ENCODE results near the gene LSM12. TPM values are rescaled to one million over a fixed set of nuclear protein-coding genes. Genes with fewer than 3 reads are reported as not detected.

The LSM12 gene
- total and polyA plus RNA-seq, 2 of the 8 experiments (the other 6 are each of a cell fraction or from before 2014, with no cell fraction given): 69.8 to 142 TPM

GRCh38 chr17:44079877-44080821, 13.7 kb upstream of the LSM12 start:
- no peak overlapping the region for H4K8ac ChIP-seq (ENCODE audit: extremely low read depth, insufficient read depth, low read length)
- H3K9ac ChIP-seq (replicated peaks in 1 of 4; ENCODE audit: extremely low read depth in 1 of 4, low read depth in 3 of 4, low read length in 3 of 4): no peak overlapping the region
- no peak overlapping the region for H3K18ac ChIP-seq (ENCODE audit: extremely low read depth, low read length)
- H3K23ac ChIP-seq (ENCODE audit: insufficient read length): no peak overlapping the region
- FAIRE-seq (no peak), DNase-seq (ENCODE audit: low read depth in 1 of 2, low spot score in 2 of 2) (no peak)
- H3K27me3 ChIP-seq (replicated peaks in 1 of 4; ENCODE audit: control insufficient read depth in 3 of 4, extremely low read depth in 1 of 4, insufficient read depth in 3 of 4, low read length in 3 of 4): no peaks in the 10 kb centered on the region
- H3K4ac ChIP-seq (replicated peaks; ENCODE audit: insufficient read length, low read depth, low read length): no peak overlapping the region
- no peak overlapping the region; the same call in 1 of the 2 replicates for H2BK5ac ChIP-seq (ENCODE audit: low read depth, low read length)
- 90% methylated on average over 18 of the region's 18 CpGs; no CpG with 5 or more reads in 1 of the 2 experiments for WGBS, 2 experiments (ENCODE audit: extremely low coverage in 1 of 2, insufficient coverage in 1 of 2, insufficient read length in 1 of 2, insufficient replicate concordance in 2 of 2, low coverage in 1 of 2, low lambda C conversion rate in 2 of 2, missing lambda C conversion rate in 1 of 2)
- H2BK120ac ChIP-seq (replicated peaks; ENCODE audit: low read depth, low read length): no peak overlapping the region
- H3K4me1 ChIP-seq (replicated peaks in 1 of 4; ENCODE audit: control insufficient read depth in 3 of 4, insufficient read depth in 4 of 4, low read length in 3 of 4): peaks cover 0 to 9% (median 0%) of the 10 kb centered on the region in 4 experiments; a peak in 2 of 7 replicates
- H2BK12ac ChIP-seq (ENCODE audit: low read depth, low read length): no peak overlapping the region
- H3K4me3 ChIP-seq (ENCODE audit: extremely low read depth in 1 of 4, insufficient read depth in 2 of 4, low read depth in 3 of 4, low read length in 4 of 4): no peak overlapping the region
- H2AK5ac ChIP-seq (ENCODE audit: low read depth, low read length): no peak overlapping the region
- H3K14ac ChIP-seq (ENCODE audit: insufficient read length): no peak overlapping the region
- H3K23me2 ChIP-seq (ENCODE audit: low read depth, low read length): no peaks in the 10 kb centered on the region
- H3K27ac ChIP-seq (ENCODE audit: low read depth, low read length): no peak overlapping the region
- CTCF ChIA-PET (ENCODE audit: partially characterized antibody): interaction anchor here (34.4 kb wide), 1 partner anchor 34 kb away, joined by 638 read pairs; the partner anchor contains the start of gene HDAC5
- H2BK15ac ChIP-seq (ENCODE audit: low read length): no peak overlapping the region
- peaks cover 2% of the 10 kb centered on the region; the same call in 1 of the 2 replicates for H3K79me1 ChIP-seq (ENCODE audit: low read depth, low read length)
- H3K9me3 ChIP-seq (ENCODE audit: insufficient read depth in 2 of 2, low read depth in 1 of 2, low read length in 1 of 2): no peaks in the 10 kb centered on the region
- H3K79me2 ChIP-seq (ENCODE audit: control insufficient read depth in 1 of 2, insufficient read depth in 2 of 2, low read length in 2 of 2): no peaks in the 10 kb centered on the region
- POLR2A ChIA-PET (ENCODE audit: partially characterized antibody): interaction anchor here (0.6 to 5.7 kb wide), 5 partner anchors 7 to 16 kb away, joined by 3 to 33 read pairs (median 4); partner anchors contain the start of genes G6PC3 and LSM12
- peaks cover 0 to 14% of the 10 kb centered on the region in 2 experiments for H4K20me1 ChIP-seq (replicated peaks in 1 of 2; ENCODE audit: control insufficient read depth in 1 of 2, insufficient read depth in 2 of 2, low read length in 2 of 2)
- H2BK20ac ChIP-seq (ENCODE audit: low read length): no peak overlapping the region
- no peak for TF ChIP-seq GTF2F1 (IDR thresholded peaks at IDR 0.05; ENCODE audit: borderline replicate concordance, low read depth, low read length)
- TF ChIP-seq BACH1 (IDR thresholded peaks at IDR 0.05; ENCODE audit: low read length): no peak
- TF ChIP-seq KDM4A (IDR thresholded peaks at IDR 0.05; ENCODE audit: low read depth, low read length, severe bottlenecking): no peak
- no peak for TF ChIP-seq E2F6 (IDR thresholded peaks at IDR 0.05)
- no peak overlapping the region for H3K4me2 ChIP-seq (ENCODE audit: insufficient read depth in 1 of 2, low read depth in 2 of 2, low read length in 2 of 2)
- peaks cover 11 to 42% (median 34%) of the 10 kb centered on the region in 4 experiments; a peak in 7 of 8 replicates for H3K36me3 ChIP-seq (ENCODE audit: control insufficient read depth in 2 of 4, insufficient read depth in 4 of 4, low read length in 3 of 4)
- H2AFZ ChIP-seq (ENCODE audit: low read length): no peak overlapping the region
- H3K56ac ChIP-seq (replicated peaks; ENCODE audit: insufficient read length, low read depth, low read length): no peak overlapping the region
- H4K91ac ChIP-seq (replicated peaks; ENCODE audit: insufficient read length, low read length): no peak overlapping the region
- no peak overlapping the region for H4K5ac ChIP-seq (ENCODE audit: insufficient read length, low read depth, low read length)

Measured in H1 (cell line).